NCI-H69 (cell line): Measurements from ENCODE around the gene SEMA3A.

ENCODE experiments used
- DNase-seq: peaks from one replicate; lab custom pipeline; 2025; lab: John Stamatoyannopoulos, UW

SEMA3A gene

GRCh38 chr7:83930262-83930661 is 264.3 kb downstream of the SEMA3A start:
- no peak for DNase-seq

DNA sequence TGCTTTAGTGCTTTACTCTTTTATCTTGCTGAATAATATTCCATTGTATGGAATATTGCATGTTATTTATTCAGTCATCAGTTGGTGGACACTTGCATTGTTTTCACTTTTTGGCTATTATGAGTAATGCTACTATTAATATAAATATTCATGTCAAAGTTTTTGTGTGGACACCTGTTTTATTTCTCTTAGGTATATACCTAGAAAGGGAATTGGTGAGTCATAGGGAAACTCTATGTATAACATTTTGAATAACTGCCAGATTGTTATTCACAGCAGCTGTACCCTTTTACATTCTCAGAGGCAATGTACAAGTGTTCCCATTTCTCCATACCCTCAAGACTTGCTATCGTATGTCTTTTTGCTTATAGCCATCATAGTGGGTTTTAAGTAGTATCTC is 268.7 kb downstream of the SEMA3A start:
- no peak for DNase-seq

DNA sequence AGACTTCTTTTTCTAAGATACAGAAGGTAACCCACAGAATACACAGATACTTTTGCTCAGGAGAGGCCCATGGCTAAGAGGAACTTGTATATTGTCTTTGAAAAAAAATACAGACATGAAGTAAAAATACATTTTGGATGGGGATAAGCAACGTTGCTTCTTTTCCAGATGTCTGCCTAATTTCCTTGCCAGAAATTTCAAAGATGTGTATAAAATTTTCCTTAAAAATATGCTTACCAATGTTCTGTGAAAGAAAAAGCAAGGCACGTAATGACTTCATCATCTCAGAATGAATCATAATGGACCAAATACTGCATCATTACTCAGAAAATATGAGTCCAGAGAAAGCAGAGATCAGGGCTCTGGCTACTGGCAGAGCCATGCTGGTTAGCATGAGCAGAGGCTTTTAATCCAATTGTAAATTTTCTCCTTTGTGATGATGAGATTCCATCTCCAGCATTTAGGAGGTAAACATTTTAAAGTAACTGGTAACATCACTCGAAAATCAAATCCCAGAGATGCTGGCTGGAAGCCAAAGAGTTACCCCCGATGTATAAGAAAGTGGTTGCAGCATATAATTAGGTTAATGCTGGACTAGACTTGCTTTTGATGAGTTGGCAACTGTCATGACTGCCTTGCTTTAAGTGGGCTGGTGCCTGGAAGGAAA is 272.5 kb downstream of the SEMA3A start:
- peak; percentile 90 for DNase-seq

- peak; percentile 34 for DNase-seq
These were observed 273.2 kb downstream of the SEMA3A start for GRCh38 chr7:83921271-83921940.

DNA sequence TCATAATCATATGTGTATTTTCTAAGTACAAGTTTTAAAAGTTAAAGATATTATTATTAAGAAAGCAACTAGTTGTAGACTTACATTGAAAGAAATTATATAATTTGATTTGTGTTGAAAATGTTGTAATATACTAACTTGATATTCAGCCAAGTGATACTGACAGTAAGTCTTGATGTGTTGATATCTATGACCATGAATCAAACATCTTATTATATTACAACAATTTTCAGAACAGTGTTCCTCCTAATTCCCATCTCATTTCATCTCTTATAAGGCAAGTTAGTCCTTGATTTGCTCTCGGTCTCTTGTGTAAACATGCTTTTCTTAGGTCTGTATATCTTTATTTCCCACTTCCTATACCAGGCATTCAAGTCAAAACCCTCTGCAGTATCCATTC is 276.4 kb downstream of the SEMA3A start:
- DNase-seq, result no peak

GRCh38 chr7:83913174-83913573 is 281.4 kb downstream of the SEMA3A start:
- DNase-seq, result no peak

DNA sequence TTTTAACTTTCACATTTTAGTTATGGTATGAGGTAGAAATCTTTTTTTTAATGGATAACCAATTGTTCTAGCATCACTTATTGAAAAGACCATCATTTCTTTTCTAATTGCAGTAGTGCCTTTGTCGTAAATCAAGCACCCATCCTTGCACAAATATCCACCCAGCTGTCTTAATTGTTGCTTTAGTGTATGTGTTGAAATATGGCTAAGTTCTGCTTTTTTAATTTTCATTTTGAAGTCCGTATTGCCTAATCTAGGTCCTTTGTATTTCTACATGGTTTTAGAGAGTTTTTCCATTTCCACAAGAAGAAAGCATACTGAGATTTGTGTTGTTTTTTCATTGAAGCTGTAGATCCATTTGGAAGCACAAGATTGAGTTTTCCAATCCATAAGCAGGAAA is 286.1 kb downstream of the SEMA3A start:
- DNase-seq, result peak; percentile 9
